Cortex of kidney (tissue), 1 donor: Measurements from ENCODE around the gene VPS45.

ENCODE experiments used
- DNase-seq: peaks from one replicate; lab custom pipeline; 2025; lab: John Stamatoyannopoulos, UW

The VPS45 gene

GRCh38 chr1:150192012-150192411 is 124.4 kb downstream of the VPS45 start:
- DNase-seq, result no peak

DNA sequence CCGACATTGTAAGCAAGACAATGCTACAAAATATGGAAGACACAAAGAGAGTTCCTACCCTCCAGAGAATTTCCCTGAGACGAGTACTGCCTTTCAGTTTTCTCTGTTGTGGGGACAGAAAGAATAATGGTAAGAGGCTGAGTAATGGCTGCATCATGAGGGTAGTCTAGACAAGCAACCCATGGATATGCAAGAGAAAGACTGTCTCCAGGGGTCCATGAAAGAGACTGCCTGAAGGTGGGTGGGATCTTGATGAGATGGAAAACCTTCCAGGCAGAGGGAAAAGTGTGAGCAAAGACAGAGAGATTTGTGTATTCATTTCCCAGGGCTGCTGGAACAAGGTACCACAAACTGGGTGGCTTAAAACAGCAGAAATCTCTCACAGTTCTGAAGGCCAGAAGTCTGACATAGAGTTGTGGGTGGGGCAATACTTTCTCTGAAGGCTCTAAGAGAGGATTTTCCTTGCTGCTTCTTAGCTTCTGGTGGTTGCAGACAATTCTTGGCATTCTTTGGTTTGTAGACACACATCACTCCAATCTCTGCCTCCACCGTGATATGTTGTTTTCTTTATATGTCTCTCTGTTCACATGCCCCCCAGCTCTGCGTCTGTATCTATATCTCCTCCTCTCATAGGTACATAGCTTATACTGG is 126.9 kb downstream of the VPS45 start:
- no peak for DNase-seq
